BLaER1 treated with 17β-estradiol and CSF1 and Interleukin-3, amounts not matched to agents 10 nM and 100 nM (cell line): Measurements from ENCODE around the gene DOCK4.

Experiments used
- H3K27ac ChIP-seq, 11 experiments: shearing (Covaris generic); formaldehyde crosslinking; 2 replicates each; pipeline ENCODE4 v1.8.1; 2022
- H3K27me3 ChIP-seq, 11 experiments: shearing (Covaris generic); formaldehyde crosslinking; 2 replicates each; pipeline ENCODE4 v1.8.1; 2022
- H3K36me3 ChIP-seq, 11 experiments: shearing (Covaris generic); formaldehyde crosslinking; 2 replicates each; pipeline ENCODE4 v1.8.1; 2022
- H3K4me1 ChIP-seq, 10 experiments: shearing (Covaris generic); formaldehyde crosslinking; 2 replicates each; pipeline ENCODE4 v1.8.1; 2022
- H3K4me2 ChIP-seq, 11 experiments: shearing (Covaris generic); formaldehyde crosslinking; 2 replicates each; pipeline ENCODE4 v1.8.1; 2022
- H3K4me3 ChIP-seq, 10 experiments: shearing (Covaris generic); formaldehyde crosslinking; 2 replicates each; pipeline ENCODE4 v1.8.1; 2022
- H3K9ac ChIP-seq, 11 experiments: shearing (Covaris generic); formaldehyde crosslinking; 2 replicates each; pipeline ENCODE4 v1.8.1; 2022
- H3K9me3 ChIP-seq, 11 experiments: shearing (Covaris generic); formaldehyde crosslinking; replicated peaks in 1 of 11; 2 replicates each; pipeline ENCODE4 v1.8.1; 2022
- H4K20me1 ChIP-seq, 11 experiments: shearing (Covaris generic); formaldehyde crosslinking; 2 replicates each; pipeline ENCODE4 v1.8.1; 2022
- Cebpa-rat ChIP-seq, 11 experiments: shearing (Covaris generic); IDR thresholded peaks; 2 replicates each; pipeline ENCODE4 v1.8.1; 2022

Gene DOCK4

DNA sequence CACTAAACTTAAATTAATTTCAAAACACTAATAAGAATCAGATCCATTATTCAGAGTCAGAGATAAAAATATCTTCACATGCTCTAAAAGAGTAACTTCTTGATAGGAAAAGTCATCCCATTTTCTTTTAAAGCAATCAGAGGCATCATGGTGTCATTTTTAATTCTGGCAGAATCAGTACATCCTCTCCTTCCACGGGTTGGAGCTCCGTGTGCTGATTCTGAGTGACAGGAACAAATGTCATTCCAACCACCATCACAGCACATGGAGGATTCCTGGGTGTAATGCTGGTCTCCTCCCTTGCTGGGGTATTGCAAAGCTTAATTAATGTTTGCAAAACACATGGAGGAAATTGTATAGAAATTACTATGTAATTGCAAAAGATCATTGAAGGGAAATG, 529.4 kb downstream of the DOCK4 start:
- H3K27ac ChIP-seq: no peak overlapping the region
- H4K20me1 ChIP-seq: no peaks in the 10 kb centered on the region
- no peaks in the 10 kb centered on the region for H3K4me1 ChIP-seq
- no peak overlapping the region for H3K4me2 ChIP-seq
- H3K27me3 ChIP-seq: no peaks in the 10 kb centered on the region
- no peaks in the 10 kb centered on the region for H3K9me3 ChIP-seq
- H3K4me3 ChIP-seq: no peak overlapping the region
- H3K36me3 ChIP-seq: no peaks in the 10 kb centered on the region
- TF ChIP-seq Cebpa-rat (IDR thresholded peaks at IDR 0.05): no peak
- no peak overlapping the region for H3K9ac ChIP-seq
